A673 (cell line): ENCODE measurements around the gene ID3.

Experiments
- EZH2 ChIP-seq: fragments of 200-600 bp; sonication (generic); IDR thresholded peaks from 2 replicates; pipeline ENCODE4 v1.6.1; 2017; ENCODE audit warnings: borderline replicate concordance, low read depth, mild to moderate bottlenecking, mixed read lengths, antibody characterized with exemption, low read length; ENCODE audit not compliant: poor library complexity, severe bottlenecking
- TF ChIP-seq, protein P1 (sequence below): fragments of 300-800, 200-600 bp; sonication (generic); conservative IDR thresholded peaks from 2 replicates; pipeline ENCODE4 v1.5.1; 2017; ENCODE audit warnings: low read depth, mild to moderate bottlenecking, antibody characterized with exemption, low read length, moderate library complexity, mixed read lengths

DNA sequence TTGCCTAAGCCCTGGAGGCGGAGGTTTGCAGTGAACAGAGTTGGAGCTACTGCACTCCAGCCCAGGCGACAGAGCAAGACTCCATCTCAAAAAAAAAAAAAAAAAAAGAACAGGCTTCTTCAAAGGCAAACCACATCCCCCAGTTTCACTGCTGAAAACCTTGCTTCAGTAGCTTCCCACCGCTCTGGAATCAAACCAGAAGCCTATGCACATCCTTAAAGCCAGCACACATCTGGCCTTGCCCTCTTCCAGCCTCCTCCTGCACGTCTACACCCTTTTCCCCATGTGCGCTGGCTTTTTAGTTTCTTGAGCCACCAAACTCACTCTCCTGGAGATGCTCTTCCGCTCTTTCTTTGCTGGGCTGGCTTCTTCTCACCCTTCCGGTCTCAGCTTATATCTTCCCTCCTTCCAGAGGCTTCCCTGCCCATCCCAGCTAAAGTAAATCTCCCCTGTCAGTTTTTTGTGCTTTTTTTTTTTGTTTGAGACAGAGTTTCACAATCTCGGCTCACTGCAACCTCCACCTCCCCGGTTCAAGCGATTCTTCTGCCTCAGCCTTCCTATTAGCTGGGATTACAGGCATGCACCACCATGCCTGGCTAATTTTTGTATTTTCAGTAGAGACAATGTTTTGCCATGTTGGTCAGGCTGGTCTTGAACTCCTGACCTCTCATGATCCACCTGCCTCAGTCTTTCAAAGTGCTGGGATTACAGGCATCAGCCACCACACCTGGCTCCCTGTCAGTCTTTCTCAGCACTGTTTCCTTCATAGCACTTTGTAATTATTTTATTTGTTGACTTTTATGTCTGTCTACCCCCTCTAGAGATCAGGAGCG, 42.0 kb upstream of the ID3 start:
- TF ChIP-seq, protein P1, sequence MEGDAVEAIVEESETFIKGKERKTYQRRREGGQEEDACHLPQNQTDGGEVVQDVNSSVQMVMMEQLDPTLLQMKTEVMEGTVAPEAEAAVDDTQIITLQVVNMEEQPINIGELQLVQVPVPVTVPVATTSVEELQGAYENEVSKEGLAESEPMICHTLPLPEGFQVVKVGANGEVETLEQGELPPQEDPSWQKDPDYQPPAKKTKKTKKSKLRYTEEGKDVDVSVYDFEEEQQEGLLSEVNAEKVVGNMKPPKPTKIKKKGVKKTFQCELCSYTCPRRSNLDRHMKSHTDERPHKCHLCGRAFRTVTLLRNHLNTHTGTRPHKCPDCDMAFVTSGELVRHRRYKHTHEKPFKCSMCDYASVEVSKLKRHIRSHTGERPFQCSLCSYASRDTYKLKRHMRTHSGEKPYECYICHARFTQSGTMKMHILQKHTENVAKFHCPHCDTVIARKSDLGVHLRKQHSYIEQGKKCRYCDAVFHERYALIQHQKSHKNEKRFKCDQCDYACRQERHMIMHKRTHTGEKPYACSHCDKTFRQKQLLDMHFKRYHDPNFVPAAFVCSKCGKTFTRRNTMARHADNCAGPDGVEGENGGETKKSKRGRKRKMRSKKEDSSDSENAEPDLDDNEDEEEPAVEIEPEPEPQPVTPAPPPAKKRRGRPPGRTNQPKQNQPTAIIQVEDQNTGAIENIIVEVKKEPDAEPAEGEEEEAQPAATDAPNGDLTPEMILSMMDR = no peak
- no peak for TF ChIP-seq EZH2
